Measurements from ENCODE around the gene PSMB5. TPM values are rescaled to one million over a fixed set of nuclear protein-coding genes. Genes with fewer than 3 reads are reported as not detected.

PSMB5 gene
- total and polyA plus RNA-seq, 9 of the 15 experiments (the other 6 are each of a cell fraction or from before 2014, with no cell fraction given) = 198 to 1,870 (median 269) TPM

DNA sequence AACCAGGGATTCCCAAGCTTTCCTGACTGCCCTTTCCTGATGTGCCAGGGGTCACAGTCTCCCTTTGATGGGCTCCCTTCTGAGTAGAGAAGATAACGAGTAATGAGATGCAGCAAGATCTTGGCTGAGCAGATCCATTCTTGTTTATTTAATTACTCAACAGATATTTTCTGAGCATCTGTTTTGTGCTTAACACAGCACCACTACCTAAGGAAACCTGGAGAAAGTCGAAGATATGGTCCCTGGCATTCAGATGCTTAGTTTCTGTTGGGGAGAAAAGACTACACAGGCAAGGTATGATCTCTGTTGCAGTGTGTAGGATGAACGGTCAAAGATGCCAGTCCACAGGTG lies 56.2 kb downstream of the PSMB5 start (continued):
- TF ChIP-seq CBX2 (IDR thresholded peaks at IDR 0.05; ENCODE audit: insufficient read depth, low read length, poor library complexity, severe bottlenecking) = no peak
- TF ChIP-seq, protein P1, sequence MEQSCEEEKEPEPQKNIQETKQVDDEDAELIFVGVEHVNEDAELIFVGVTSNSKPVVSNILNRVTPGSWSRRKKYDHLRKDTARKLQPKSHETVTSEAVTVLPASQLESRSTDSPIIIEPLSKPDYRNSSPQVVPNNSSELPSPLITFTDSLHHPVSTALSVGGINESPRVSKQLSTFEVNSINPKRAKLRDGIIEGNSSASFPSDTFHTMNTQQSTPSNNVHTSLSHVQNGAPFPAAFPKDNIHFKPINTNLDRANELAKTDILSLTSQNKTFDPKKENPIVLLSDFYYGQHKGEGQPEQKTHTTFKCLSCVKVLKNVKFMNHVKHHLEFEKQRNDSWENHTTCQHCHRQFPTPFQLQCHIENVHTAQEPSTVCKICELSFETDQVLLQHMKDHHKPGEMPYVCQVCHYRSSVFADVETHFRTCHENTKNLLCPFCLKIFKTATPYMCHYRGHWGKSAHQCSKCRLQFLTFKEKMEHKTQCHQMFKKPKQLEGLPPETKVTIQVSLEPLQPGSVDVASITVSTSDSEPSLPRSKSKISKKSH (CRISPR knock-in tag; IDR thresholded peaks at IDR 0.05) = no peak
- no peak for TF ChIP-seq LEF1 (IDR thresholded peaks at IDR 0.05)
- no peak for TF ChIP-seq ZNF133 (CRISPR knock-in tag; IDR thresholded peaks at IDR 0.05)
- peak; percentile 27; the same call in 1 of the 2 replicates for TF ChIP-seq TAL1 (IDR thresholded peaks at IDR 0.05)
- no peak for TF ChIP-seq SIRT6 (IDR thresholded peaks at IDR 0.05; ENCODE audit: low read depth, low read length)
- TF ChIP-seq CEBPG (CRISPR knock-in tag; IDR thresholded peaks at IDR 0.05) = no peak
- TF ChIP-seq CEBPG (tag; conservative IDR thresholded peaks at IDR 0.05 in 1 of 2, IDR thresholded peaks at IDR 0.05 in 1 of 2) = no peak
- TF ChIP-seq CEBPB (tag; IDR thresholded peaks at IDR 0.05) = no peak
- TF ChIP-seq, protein P2, sequence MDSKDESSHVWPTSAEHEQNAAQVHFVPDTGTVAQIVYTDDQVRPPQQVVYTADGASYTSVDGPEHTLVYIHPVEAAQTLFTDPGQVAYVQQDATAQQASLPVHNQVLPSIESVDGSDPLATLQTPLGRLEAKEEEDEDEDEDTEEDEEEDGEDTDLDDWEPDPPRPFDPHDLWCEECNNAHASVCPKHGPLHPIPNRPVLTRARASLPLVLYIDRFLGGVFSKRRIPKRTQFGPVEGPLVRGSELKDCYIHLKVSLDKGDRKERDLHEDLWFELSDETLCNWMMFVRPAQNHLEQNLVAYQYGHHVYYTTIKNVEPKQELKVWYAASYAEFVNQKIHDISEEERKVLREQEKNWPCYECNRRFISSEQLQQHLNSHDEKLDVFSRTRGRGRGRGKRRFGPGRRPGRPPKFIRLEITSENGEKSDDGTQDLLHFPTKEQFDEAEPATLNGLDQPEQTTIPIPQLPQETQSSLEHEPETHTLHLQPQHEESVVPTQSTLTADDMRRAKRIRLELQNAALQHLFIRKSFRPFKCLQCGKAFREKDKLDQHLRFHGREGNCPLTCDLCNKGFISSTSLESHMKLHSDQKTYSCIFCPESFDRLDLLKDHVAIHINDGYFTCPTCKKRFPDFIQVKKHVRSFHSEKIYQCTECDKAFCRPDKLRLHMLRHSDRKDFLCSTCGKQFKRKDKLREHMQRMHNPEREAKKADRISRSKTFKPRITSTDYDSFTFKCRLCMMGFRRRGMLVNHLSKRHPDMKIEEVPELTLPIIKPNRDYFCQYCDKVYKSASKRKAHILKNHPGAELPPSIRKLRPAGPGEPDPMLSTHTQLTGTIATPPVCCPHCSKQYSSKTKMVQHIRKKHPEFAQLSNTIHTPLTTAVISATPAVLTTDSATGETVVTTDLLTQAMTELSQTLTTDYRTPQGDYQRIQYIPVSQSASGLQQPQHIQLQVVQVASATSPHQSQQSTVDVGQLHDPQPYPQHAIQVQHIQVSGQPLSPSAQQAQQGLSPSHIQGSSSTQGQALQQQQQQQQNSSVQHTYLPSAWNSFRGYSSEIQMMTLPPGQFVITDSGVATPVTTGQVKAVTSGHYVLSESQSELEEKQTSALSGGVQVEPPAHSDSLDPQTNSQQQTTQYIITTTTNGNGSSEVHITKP (IDR thresholded peaks at IDR 0.05; ENCODE audit: partially characterized antibody) = no peak
- TF ChIP-seq STAT6 (CRISPR knock-in tag; IDR thresholded peaks at IDR 0.05) = no peak
- no peak for TF ChIP-seq SIN3A (IDR thresholded peaks at IDR 0.05; ENCODE audit: borderline replicate concordance in 2 of 2, control insufficient read depth in 1 of 2, low read depth in 2 of 2, low read length in 2 of 2)
- no peak for TF ChIP-seq ELF2 (CRISPR knock-in tag; IDR thresholded peaks at IDR 0.05)
- no peak for TF ChIP-seq TAF1 (IDR thresholded peaks at IDR 0.05; ENCODE audit: control insufficient read depth, extremely low read depth, insufficient read depth, low read length, severe bottlenecking)
- TF ChIP-seq HNRNPUL1 (IDR thresholded peaks at IDR 0.05; ENCODE audit: low read length) = no peak
- TF ChIP-seq, protein P3, sequence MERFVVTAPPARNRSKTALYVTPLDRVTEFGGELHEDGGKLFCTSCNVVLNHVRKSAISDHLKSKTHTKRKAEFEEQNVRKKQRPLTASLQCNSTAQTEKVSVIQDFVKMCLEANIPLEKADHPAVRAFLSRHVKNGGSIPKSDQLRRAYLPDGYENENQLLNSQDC (CRISPR knock-in tag; IDR thresholded peaks at IDR 0.05) = no peak
- TF ChIP-seq, protein P4, sequence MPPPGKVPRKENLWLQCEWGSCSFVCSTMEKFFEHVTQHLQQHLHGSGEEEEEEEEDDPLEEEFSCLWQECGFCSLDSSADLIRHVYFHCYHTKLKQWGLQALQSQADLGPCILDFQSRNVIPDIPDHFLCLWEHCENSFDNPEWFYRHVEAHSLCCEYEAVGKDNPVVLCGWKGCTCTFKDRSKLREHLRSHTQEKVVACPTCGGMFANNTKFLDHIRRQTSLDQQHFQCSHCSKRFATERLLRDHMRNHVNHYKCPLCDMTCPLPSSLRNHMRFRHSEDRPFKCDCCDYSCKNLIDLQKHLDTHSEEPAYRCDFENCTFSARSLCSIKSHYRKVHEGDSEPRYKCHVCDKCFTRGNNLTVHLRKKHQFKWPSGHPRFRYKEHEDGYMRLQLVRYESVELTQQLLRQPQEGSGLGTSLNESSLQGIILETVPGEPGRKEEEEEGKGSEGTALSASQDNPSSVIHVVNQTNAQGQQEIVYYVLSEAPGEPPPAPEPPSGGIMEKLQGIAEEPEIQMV (tag; conservative IDR thresholded peaks at IDR 0.05; ENCODE audit: low read depth) = no peak
